IMR-90 (cell line): ENCODE data around the gene CMIP. TPM values are rescaled to one million over a fixed set of nuclear protein-coding genes. Genes with fewer than 3 reads are reported as not detected.

Experiments
- ATAC-seq: fragments of 200-7000 bp; cut with Tn5 transposase; 2 replicates; pipeline ENCODE4 v1.9.1; 2020; ENCODE audit warnings: low read depth, mild to moderate bottlenecking, moderate library complexity
- BruUV-seq: library from RNA; stranded (reverse); fragments of 400-500 nt; replicated peaks from 2 replicates; lab custom pipeline; 2021; lab: Mats Ljungman, UMichigan
- CTCF ChIA-PET: fragments of 300-600 bp; formaldehyde crosslinking; extraction: SDS; loops from one replicate; lab custom pipeline; 2021; ENCODE audit warnings: antibody characterized with exemption; lab: Yijun Ruan, JAX
- POLR2A ChIA-PET: fragments of 300-600 bp; sonication (Branson Sonifier 250); formaldehyde crosslinking; loops from one replicate; lab custom pipeline; 2022; ENCODE audit warnings: antibody characterized with exemption; ENCODE audit not compliant: unreplicated experiment; lab: Charles Lee
- DNase-seq: peaks from one replicate; pipeline ENCODE4 v3.0.0; 2013
- H2AFZ ChIP-seq: replicated peaks from 2 replicates; pipeline ENCODE3; 2013; ENCODE audit warnings: low read length, mild to moderate bottlenecking; ENCODE audit not compliant: poor library complexity
- H2AK5ac ChIP-seq: 2 replicates; pipeline ENCODE4 v1.6.1; 2013; ENCODE audit warnings: low read depth, low read length, inconsistent platforms
- H2AK9ac ChIP-seq: replicated peaks from 2 replicates; pipeline ENCODE3; 2013; ENCODE audit warnings: mild to moderate bottlenecking, low read depth, low read length, moderate library complexity; ENCODE audit not compliant: poor library complexity
- H2BK120ac ChIP-seq: 2 replicates; pipeline ENCODE4 v1.6.1; 2013; ENCODE audit warnings: low read depth, low read length, inconsistent platforms
- H2BK15ac ChIP-seq: 3 replicates; pipeline ENCODE4 v1.6.1; 2013; ENCODE audit warnings: low read depth, low read length, inconsistent platforms
- H2BK20ac ChIP-seq: 2 replicates; pipeline ENCODE4 v1.6.1; 2013; ENCODE audit warnings: low read depth, mild to moderate bottlenecking, inconsistent platforms, low read length, moderate library complexity
- H2BK5ac ChIP-seq: 2 replicates; pipeline ENCODE4 v1.6.1; 2013; ENCODE audit warnings: mild to moderate bottlenecking, low read depth, low read length, inconsistent platforms; ENCODE audit not compliant: poor library complexity, severe bottlenecking
- H3K14ac ChIP-seq: replicated peaks from 2 replicates; pipeline ENCODE4 v1.6.1; 2013; ENCODE audit warnings: low read depth, low read length, inconsistent platforms
- H3K18ac ChIP-seq: 2 replicates; pipeline ENCODE4 v1.6.1; 2013; ENCODE audit warnings: low read depth, low read length, control low read depth
- H3K23ac ChIP-seq: 2 replicates; pipeline ENCODE4 v1.6.1; 2013; ENCODE audit warnings: low read depth, low read length, inconsistent platforms
- H3K27ac ChIP-seq: 2 replicates; pipeline ENCODE4 v1.5.1; 2013; ENCODE audit warnings: mild to moderate bottlenecking, control low read depth, low read length; ENCODE audit not compliant: insufficient read depth
- H3K27me3 ChIP-seq: 2 replicates; pipeline ENCODE4 v1.6.1; 2013; ENCODE audit warnings: low read length; ENCODE audit not compliant: control insufficient read depth, insufficient read depth
- H3K36me3 ChIP-seq: 2 replicates; pipeline ENCODE4 v1.6.1; 2013; ENCODE audit warnings: low read length, mixed read lengths; ENCODE audit not compliant: control insufficient read depth, insufficient read depth
- H3K4ac ChIP-seq: 2 replicates; pipeline ENCODE4 v1.6.1; 2013; ENCODE audit warnings: low read depth, low read length, inconsistent platforms
- H3K4me1 ChIP-seq: 2 replicates; pipeline ENCODE4 v1.6.1; 2013; ENCODE audit warnings: low read length, mixed read lengths; ENCODE audit not compliant: control insufficient read depth, insufficient read depth
- H3K4me2 ChIP-seq: 2 replicates; pipeline ENCODE4 v1.6.1; 2013; ENCODE audit warnings: low read depth, mild to moderate bottlenecking, control low read depth, low read length, moderate library complexity
- H3K4me3 ChIP-seq: 2 replicates; pipeline ENCODE4 v1.5.1; 2013; ENCODE audit warnings: low read depth, mild to moderate bottlenecking, control low read depth, low read length, moderate library complexity; ENCODE audit not compliant: insufficient read depth
- H3K56ac ChIP-seq: 2 replicates; pipeline ENCODE4 v1.6.1; 2013; ENCODE audit warnings: low read length, inconsistent platforms; ENCODE audit not compliant: insufficient read depth; ENCODE audit errors: extremely low read depth
- H3K79me1 ChIP-seq, 2 experiments: 2 replicates each; pipeline ENCODE4 v1.6.1; 2013; ENCODE audit warnings: low read length in 2 of 2, inconsistent platforms in 1 of 2, low read depth in 1 of 2
- H3K9ac ChIP-seq: 2 replicates; pipeline ENCODE4 v1.6.1; 2013; ENCODE audit warnings: low read depth, low read length, control low read depth
- H3K9me1 ChIP-seq: 2 replicates; pipeline ENCODE4 v1.6.1; 2013; ENCODE audit warnings: low read length, inconsistent platforms; ENCODE audit not compliant: insufficient read depth
- H3K9me3 ChIP-seq: 2 replicates; pipeline ENCODE4 v1.6.1; 2013; ENCODE audit warnings: low read length; ENCODE audit not compliant: control insufficient read depth, insufficient read depth
- H4K20me1 ChIP-seq: 2 replicates; pipeline ENCODE4 v1.6.1; 2013; ENCODE audit warnings: low read length, inconsistent platforms; ENCODE audit not compliant: insufficient read depth
- H4K5ac ChIP-seq: 2 replicates; pipeline ENCODE4 v1.6.1; 2013; ENCODE audit warnings: mild to moderate bottlenecking, low read depth, low read length, control low read depth
- H4K8ac ChIP-seq, 2 experiments: 2 replicates each; pipeline ENCODE4 v1.6.1; 2013; ENCODE audit warnings: low read depth in 2 of 2, low read length in 2 of 2, control low read depth in 1 of 2, inconsistent platforms in 1 of 2
- H4K91ac ChIP-seq: 2 replicates; pipeline ENCODE4 v1.6.1; 2013; ENCODE audit warnings: low read depth, low read length, inconsistent platforms; ENCODE audit not compliant: insufficient read depth
- CTCF ChIP-seq: conservative IDR thresholded peaks from 2 replicates; pipeline ENCODE4 v1.5.1; 2012; ENCODE audit warnings: mild to moderate bottlenecking, low read depth, low read length, improper control_type of control experiment
- MAFK ChIP-seq: IDR thresholded peaks from 2 replicates; pipeline ENCODE4 v1.6.1; 2012; ENCODE audit warnings: low read depth, low read length, improper control_type of control experiment
- NFE2L2 ChIP-seq: fragments of 150-350 bp; IDR thresholded peaks from 2 replicates; pipeline ENCODE4 v1.6.1; 2016; ENCODE audit warnings: low read depth, mild to moderate bottlenecking, low read length
- POLR2A ChIP-seq: IDR thresholded peaks from 2 replicates; pipeline ENCODE4 v1.6.1; 2012; ENCODE audit warnings: mild to moderate bottlenecking, low read depth, low read length
- RAD21 ChIP-seq: IDR thresholded peaks from 2 replicates; pipeline ENCODE4 v1.6.1; 2012; ENCODE audit warnings: low read length, improper control_type of control experiment
- WGBS, 2 experiments: methylation state at CpG; one replicate each; pipeline versions ENCODE4 v1.1.5 to v1.1.7; 2013; ENCODE audit warnings: missing lambda C conversion rate in 2 of 2; ENCODE audit not compliant: insufficient read length in 1 of 2; ENCODE audit errors: extremely low coverage in 2 of 2; 5-methylcytosine and 5-hydroxymethylcytosine counted together
- dilution Hi-C: fragments of 300-500 bp; cut with HindIII; formaldehyde crosslinking; loops from one replicate; pipeline ENCODE4 v1.14.3; 2018; ENCODE audit warnings: low sequenced_read_pairs; ENCODE audit not compliant: unreplicated experiment
- in situ Hi-C: fragments of 300-500 bp; cut with MboI; formaldehyde crosslinking; loops from 3 replicates; pipeline ENCODE4 v1.14.3; 2019; ENCODE audit warnings: low sequenced_read_pairs, inconsistent platforms, mixed read lengths
- intact Hi-C: fragments of 100-400 bp; cut with micrococcal nuclease; formaldehyde crosslinking; loops from 2 replicates; pipeline ENCODE4 v1.10.0; 2022
- polyA plus RNA-seq, 3 experiments: library from polyadenylated mRNA; depleted of rRNA; stranded (reverse); fragments of >200 nt; gene quantifications; 2 replicates each; pipeline ENCODE4 v1.2.3, GENCODE V29; 2012; ENCODE audit warnings: low replicate concordance in 1 of 3
- total RNA-seq: library from RNA; depleted of rRNA; stranded (reverse); fragments of >200 nt; gene quantifications from 2 replicates; pipeline ENCODE4 v1.2.3, GENCODE V29; 2012
- TF ChIP-seq, protein P1 (sequence below): fragments of 150-350 bp; IDR thresholded peaks from 2 replicates; pipeline ENCODE4 v1.6.1; 2017; ENCODE audit warnings: mild to moderate bottlenecking, antibody characterized with exemption, low read length, low read depth

Gene CMIP
- total and polyA plus RNA-seq, 2 of the 4 experiments (the other 2 are of a cell fraction) = 3.2 to 11.6 TPM

GRCh38 chr16:81477697-81478693 is 33.4 kb downstream of the CMIP start:
- peaks cover 63% of the 10 kb centered on the region for H4K20me1 ChIP-seq
- H3K79me1 ChIP-seq = peaks cover 46 to 76% of the 10 kb centered on the region in 2 experiments
- peaks cover 22% of the 10 kb centered on the region for H3K9me1 ChIP-seq
- H3K4me3 ChIP-seq = no peak overlapping the region
- H3K18ac ChIP-seq = no peak overlapping the region
- H3K56ac ChIP-seq = no peak overlapping the region
- H3K4ac ChIP-seq = no peak overlapping the region
- intact Hi-C loops (no loop called here), dilution Hi-C loops (no loop called here), in situ Hi-C loops (no loop called here)
- H2AFZ ChIP-seq = no peak overlapping the region
- H3K14ac ChIP-seq = no peak overlapping the region
- no peaks in the 10 kb centered on the region for H3K36me3 ChIP-seq
- no peak for ATAC-seq
- BruUV-seq = no TSS peak
- no peaks in the 10 kb centered on the region for H3K9me3 ChIP-seq
- no peaks in the 10 kb centered on the region for H3K27me3 ChIP-seq
- no peak overlapping the region for H3K9ac ChIP-seq
- POLR2A ChIA-PET = no interaction called here
- H3K27ac ChIP-seq = no peak overlapping the region
- H3K4me1 ChIP-seq = peaks cover 24% of the 10 kb centered on the region
- H2BK120ac ChIP-seq = no peak overlapping the region
- DNase-seq = no peak
- H4K5ac ChIP-seq = no peak overlapping the region
- TF ChIP-seq MAFK (no peak), NFE2L2 (no peak), RAD21 (no peak), POLR2A (no peak), CTCF (no peak)
- TF ChIP-seq, protein P1, sequence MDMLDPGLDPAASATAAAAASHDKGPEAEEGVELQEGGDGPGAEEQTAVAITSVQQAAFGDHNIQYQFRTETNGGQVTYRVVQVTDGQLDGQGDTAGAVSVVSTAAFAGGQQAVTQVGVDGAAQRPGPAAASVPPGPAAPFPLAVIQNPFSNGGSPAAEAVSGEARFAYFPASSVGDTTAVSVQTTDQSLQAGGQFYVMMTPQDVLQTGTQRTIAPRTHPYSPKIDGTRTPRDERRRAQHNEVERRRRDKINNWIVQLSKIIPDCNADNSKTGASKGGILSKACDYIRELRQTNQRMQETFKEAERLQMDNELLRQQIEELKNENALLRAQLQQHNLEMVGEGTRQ = no peak
- H2AK9ac ChIP-seq = no peak overlapping the region
- H4K8ac ChIP-seq = no peak overlapping the region
- CTCF ChIA-PET = no interaction called here
- no peak overlapping the region for H2AK5ac ChIP-seq
- H2BK5ac ChIP-seq = no peak overlapping the region
- no peak overlapping the region for H2BK20ac ChIP-seq
- no peak overlapping the region for H4K91ac ChIP-seq
- no peak overlapping the region for H3K4me2 ChIP-seq
- no peak overlapping the region for H2BK15ac ChIP-seq
- 98% methylated on average over 9 of the region's 19 CpGs; no CpG with 5 or more reads in 1 of the 2 experiments for WGBS, 2 experiments
- no peak overlapping the region for H3K23ac ChIP-seq
